ENCODE measurements around the gene MYL9.

MYL9 gene

DNA sequence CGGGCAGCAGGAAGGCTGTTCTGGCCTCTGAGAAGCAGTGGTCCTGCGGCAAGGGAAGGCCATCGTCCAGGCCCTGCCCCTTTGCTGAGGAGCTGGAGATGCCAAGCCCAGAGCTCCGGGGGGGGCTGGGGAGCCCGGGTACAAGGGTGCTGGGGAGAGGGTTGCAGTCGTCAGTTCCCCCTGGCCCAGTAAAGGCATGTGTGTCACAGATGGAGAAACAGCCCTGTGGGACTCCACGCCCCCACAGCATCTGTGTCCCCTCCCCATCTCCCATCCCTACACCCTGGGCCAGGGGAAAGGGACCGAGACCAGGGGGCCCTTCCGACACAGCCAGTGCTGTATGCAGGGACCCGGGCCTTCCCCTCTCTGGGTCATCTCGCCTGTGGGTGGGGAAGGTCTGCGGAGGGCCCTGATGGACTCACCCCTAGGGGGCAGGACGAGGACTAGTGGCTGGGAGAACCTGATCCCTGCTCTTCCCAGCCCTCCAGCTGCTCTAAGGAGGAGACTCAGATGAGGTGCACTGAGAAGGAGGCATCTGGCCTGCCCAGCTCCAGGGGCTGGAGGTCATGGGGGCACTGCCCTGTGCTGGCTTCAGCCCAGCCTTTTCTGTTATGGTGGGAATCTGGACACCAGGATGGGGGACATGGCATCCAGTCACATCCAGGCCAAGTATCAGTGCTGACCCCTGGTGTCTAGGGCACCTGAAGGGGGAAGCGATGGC, 609 bp downstream of the MYL9 start:
- Histone ChIP-seq H3K27me3 (replicated peaks; ENCODE audit: control insufficient read depth, insufficient read depth, low read length, poor library complexity, severe bottlenecking) (peaks cover 10% of the 10 kb centered on the region), H3K4me3 (ENCODE audit: insufficient read depth, low read depth, low read length, poor library complexity, severe bottlenecking) (no peak overlapping the region), H3K9me3 (ENCODE audit: control insufficient read depth, low read length) (no peaks in the 10 kb centered on the region), H3K36me3 (ENCODE audit: control insufficient read depth, insufficient read depth, low read length) (no peaks in the 10 kb centered on the region), H3K4me1 (ENCODE audit: control insufficient read depth, insufficient read depth, low read length, poor library complexity, severe bottlenecking) (peaks cover 4% of the 10 kb centered on the region), H3K27ac (ENCODE audit: insufficient read depth, low read length, poor library complexity, severe bottlenecking) (no peak overlapping the region)
- no peak for DNase-seq

GRCh38 chr20:36542516-36543183, 1.3 kb downstream of the MYL9 start:
- Histone ChIP-seq H3K9me3 (ENCODE audit: control insufficient read depth, low read length) (no peaks in the 10 kb centered on the region), H3K4me1 (ENCODE audit: control insufficient read depth, insufficient read depth, low read length, poor library complexity, severe bottlenecking) (peaks cover 4% of the 10 kb centered on the region), H3K27me3 (replicated peaks; ENCODE audit: control insufficient read depth, insufficient read depth, low read length, poor library complexity, severe bottlenecking) (peaks cover 10% of the 10 kb centered on the region), H3K4me3 (ENCODE audit: insufficient read depth, low read depth, low read length, poor library complexity, severe bottlenecking) (no peak overlapping the region), H3K36me3 (ENCODE audit: control insufficient read depth, insufficient read depth, low read length) (no peaks in the 10 kb centered on the region), H3K27ac (ENCODE audit: insufficient read depth, low read length, poor library complexity, severe bottlenecking) (no peak overlapping the region)
- no peak for DNase-seq

GRCh38 chr20:36543184-36544133, 2.1 kb downstream of the MYL9 start:
- no peak for DNase-seq
- Histone ChIP-seq H3K36me3 (ENCODE audit: control insufficient read depth, insufficient read depth, low read length) (no peaks in the 10 kb centered on the region), H3K4me3 (ENCODE audit: insufficient read depth, low read depth, low read length, poor library complexity, severe bottlenecking) (no peak overlapping the region), H3K9me3 (ENCODE audit: control insufficient read depth, low read length) (no peaks in the 10 kb centered on the region), H3K4me1 (ENCODE audit: control insufficient read depth, insufficient read depth, low read length, poor library complexity, severe bottlenecking) (peaks cover 4% of the 10 kb centered on the region), H3K27ac (ENCODE audit: insufficient read depth, low read length, poor library complexity, severe bottlenecking) (no peak overlapping the region), H3K27me3 (replicated peaks; ENCODE audit: control insufficient read depth, insufficient read depth, low read length, poor library complexity, severe bottlenecking) (peaks cover 10% of the 10 kb centered on the region)

DNA sequence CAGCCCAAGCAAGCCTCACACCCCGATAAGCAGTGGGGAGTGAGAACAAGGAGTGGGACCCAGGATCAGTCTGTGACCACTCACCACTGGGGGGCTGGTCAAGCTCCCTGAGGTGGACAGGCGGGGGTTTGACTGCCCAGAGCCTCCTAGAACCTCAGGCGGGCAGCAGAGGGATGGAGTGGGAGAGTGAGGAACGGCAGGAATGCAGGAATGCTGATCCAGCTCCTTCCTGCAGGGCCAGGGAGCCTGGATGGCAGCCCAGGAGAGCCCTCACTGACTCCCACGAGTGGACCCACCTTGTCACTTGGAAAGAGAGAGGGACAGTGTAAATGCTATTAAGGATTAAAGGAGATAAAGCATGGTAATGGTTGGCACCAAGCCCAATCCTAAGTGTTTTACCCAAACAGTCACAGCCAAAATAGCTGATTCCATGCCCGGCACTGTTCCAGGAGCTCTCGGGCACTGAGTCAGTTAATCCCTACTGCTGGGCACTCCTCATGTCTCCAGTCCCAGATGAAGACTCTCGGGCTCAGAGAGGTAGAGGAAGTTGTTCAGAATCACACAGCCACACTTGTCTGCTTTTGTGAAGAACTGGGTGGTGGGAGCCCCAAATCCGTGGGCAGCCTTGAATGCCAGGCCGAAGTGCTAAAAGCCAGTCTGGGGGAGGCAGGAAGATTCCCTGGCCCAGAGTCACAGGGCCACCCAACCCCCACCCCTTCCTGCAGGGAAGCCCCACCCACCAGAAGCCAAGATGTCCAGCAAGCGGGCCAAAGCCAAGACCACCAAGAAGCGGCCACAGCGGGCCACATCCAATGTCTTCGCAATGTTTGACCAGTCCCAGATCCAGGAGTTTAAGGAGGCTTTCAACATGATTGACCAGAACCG, 3.1 kb downstream of the MYL9 start:
- peaks cover 10% of the 10 kb centered on the region for H3K27me3 ChIP-seq (replicated peaks; ENCODE audit: control insufficient read depth, insufficient read depth, low read length, poor library complexity, severe bottlenecking)
- no peaks in the 10 kb centered on the region for H3K9me3 ChIP-seq (ENCODE audit: control insufficient read depth, low read length)
- no peak overlapping the region for H3K27ac ChIP-seq (ENCODE audit: insufficient read depth, low read length, poor library complexity, severe bottlenecking)
- DNase-seq: no peak
- H3K4me3 ChIP-seq (ENCODE audit: insufficient read depth, low read depth, low read length, poor library complexity, severe bottlenecking): no peak overlapping the region
- peaks cover 4% of the 10 kb centered on the region for H3K4me1 ChIP-seq (ENCODE audit: control insufficient read depth, insufficient read depth, low read length, poor library complexity, severe bottlenecking)
- no peaks in the 10 kb centered on the region for H3K36me3 ChIP-seq (ENCODE audit: control insufficient read depth, insufficient read depth, low read length)

DNA sequence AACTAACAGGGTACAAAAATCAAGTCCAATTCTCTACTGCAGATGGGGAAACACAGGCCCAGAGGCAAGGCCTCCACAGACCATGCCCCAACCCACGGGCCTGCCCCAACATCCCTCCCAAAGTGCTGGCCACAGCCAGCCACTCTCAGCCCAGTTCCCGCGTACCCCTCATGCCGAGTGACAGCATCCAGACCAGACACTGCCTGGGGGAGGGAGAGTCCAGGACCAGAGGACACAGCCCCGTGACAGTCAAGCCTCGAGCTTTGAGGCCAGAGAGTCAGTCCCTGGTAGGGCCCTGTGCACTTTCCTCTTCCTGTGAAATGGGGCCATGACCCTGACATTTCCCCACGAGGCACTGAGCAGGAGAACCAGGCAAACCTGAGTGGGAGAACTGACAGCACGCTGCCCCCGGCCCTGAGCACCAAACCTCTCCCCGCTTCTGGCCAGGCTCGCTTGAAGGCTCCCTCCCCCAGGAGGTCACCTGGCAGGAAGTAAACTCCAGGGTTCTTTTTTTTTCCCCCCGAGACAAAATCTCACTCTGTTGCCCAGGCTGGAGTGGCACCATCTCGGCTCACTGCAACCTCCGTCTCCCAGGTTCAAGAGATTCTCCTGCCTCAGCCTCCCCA, 4.9 kb downstream of the MYL9 start:
- H3K4me3 ChIP-seq (ENCODE audit: insufficient read depth, low read depth, low read length, poor library complexity, severe bottlenecking): no peak overlapping the region
- H3K27ac ChIP-seq (ENCODE audit: insufficient read depth, low read length, poor library complexity, severe bottlenecking): no peak overlapping the region
- no peaks in the 10 kb centered on the region for H3K36me3 ChIP-seq (ENCODE audit: control insufficient read depth, insufficient read depth, low read length)
- DNase-seq: no peak
- H3K9me3 ChIP-seq (ENCODE audit: control insufficient read depth, low read length): no peaks in the 10 kb centered on the region
- peaks cover 5% of the 10 kb centered on the region for H3K27me3 ChIP-seq (replicated peaks; ENCODE audit: control insufficient read depth, insufficient read depth, low read length, poor library complexity, severe bottlenecking)
- peaks cover 2% of the 10 kb centered on the region for H3K4me1 ChIP-seq (ENCODE audit: control insufficient read depth, insufficient read depth, low read length, poor library complexity, severe bottlenecking)

DNA sequence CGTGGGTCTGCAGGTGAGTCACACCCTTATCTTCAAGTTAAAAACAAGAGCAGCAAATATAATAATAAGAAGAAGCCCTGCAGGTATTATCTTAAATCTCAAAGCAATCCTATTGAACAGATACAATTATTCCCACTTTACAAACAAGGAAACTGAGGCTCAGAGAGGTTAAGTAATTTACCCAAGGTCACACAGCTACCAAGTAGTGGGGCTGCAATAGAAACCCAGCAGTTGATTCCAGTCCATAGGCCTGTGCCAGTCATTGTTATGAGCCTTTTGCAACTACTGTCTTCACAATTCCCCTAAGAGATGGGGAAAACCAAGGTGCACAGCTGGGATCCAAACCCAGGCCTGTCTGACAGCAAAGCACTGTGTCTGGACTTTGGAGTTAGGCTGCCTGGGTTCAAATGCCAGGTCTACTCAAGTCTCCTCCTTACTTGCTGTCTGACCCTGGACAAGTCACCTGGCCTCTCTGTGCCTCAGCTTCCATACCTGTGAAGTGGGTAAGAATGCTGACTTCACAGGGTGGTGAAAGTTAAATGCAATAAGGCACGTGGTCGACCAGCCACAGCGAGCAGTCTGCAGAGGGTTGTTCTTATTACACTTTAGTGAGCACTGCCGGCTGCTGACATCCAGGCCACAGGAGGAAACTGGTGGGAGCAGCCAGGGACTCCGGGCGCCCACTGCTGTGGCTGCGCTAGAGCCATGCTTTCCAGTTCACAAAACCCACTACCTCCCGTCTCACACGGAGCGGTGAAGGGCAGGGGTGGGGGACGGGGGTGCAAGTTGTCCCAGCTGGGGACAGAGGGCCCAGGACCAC, 6.1 kb downstream of the MYL9 start:
- H3K27ac ChIP-seq (ENCODE audit: insufficient read depth, low read length, poor library complexity, severe bottlenecking): no peak overlapping the region
- no peak for DNase-seq
- no peaks in the 10 kb centered on the region for H3K27me3 ChIP-seq (replicated peaks; ENCODE audit: control insufficient read depth, insufficient read depth, low read length, poor library complexity, severe bottlenecking)
- no peaks in the 10 kb centered on the region for H3K36me3 ChIP-seq (ENCODE audit: control insufficient read depth, insufficient read depth, low read length)
- H3K9me3 ChIP-seq (ENCODE audit: control insufficient read depth, low read length): no peaks in the 10 kb centered on the region
- H3K4me3 ChIP-seq (ENCODE audit: insufficient read depth, low read depth, low read length, poor library complexity, severe bottlenecking): no peak overlapping the region
- no peaks in the 10 kb centered on the region for H3K4me1 ChIP-seq (ENCODE audit: control insufficient read depth, insufficient read depth, low read length, poor library complexity, severe bottlenecking)

DNA sequence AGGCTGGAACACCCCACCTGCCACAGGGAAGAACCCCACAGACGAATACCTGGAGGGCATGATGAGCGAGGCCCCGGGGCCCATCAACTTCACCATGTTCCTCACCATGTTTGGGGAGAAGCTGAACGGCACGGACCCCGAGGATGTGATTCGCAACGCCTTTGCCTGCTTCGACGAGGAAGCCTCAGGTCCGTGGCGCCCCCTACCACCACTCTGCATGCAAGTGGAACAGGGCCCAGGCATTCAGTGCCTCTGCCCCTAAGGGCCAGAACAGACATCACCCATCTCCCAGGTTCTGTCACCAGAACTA, 6.6 kb downstream of the MYL9 start:
- Histone ChIP-seq H3K4me1 (ENCODE audit: control insufficient read depth, insufficient read depth, low read length, poor library complexity, severe bottlenecking) (no peaks in the 10 kb centered on the region), H3K4me3 (ENCODE audit: insufficient read depth, low read depth, low read length, poor library complexity, severe bottlenecking) (no peak overlapping the region), H3K36me3 (ENCODE audit: control insufficient read depth, insufficient read depth, low read length) (no peaks in the 10 kb centered on the region), H3K9me3 (ENCODE audit: control insufficient read depth, low read length) (no peaks in the 10 kb centered on the region), H3K27ac (ENCODE audit: insufficient read depth, low read length, poor library complexity, severe bottlenecking) (no peak overlapping the region), H3K27me3 (replicated peaks; ENCODE audit: control insufficient read depth, insufficient read depth, low read length, poor library complexity, severe bottlenecking) (no peaks in the 10 kb centered on the region)
- DNase-seq: no peak

- Histone ChIP-seq H3K27ac (ENCODE audit: insufficient read depth, low read length, poor library complexity, severe bottlenecking) (no peak overlapping the region), H3K4me1 (ENCODE audit: control insufficient read depth, insufficient read depth, low read length, poor library complexity, severe bottlenecking) (no peaks in the 10 kb centered on the region), H3K4me3 (ENCODE audit: insufficient read depth, low read depth, low read length, poor library complexity, severe bottlenecking) (no peak overlapping the region), H3K9me3 (ENCODE audit: control insufficient read depth, low read length) (no peaks in the 10 kb centered on the region), H3K36me3 (ENCODE audit: control insufficient read depth, insufficient read depth, low read length) (no peaks in the 10 kb centered on the region), H3K27me3 (replicated peaks; ENCODE audit: control insufficient read depth, insufficient read depth, low read length, poor library complexity, severe bottlenecking) (no peaks in the 10 kb centered on the region)
- DNase-seq: no peak
Observed at GRCh38 chr20:36548704-36549627, 7.6 kb downstream of the MYL9 start.

All from effector memory CD4-positive, alpha-beta T cell (primary cell).